Activated CD8-positive, alpha-beta T cell treated with anti-CD3 and anti-CD28 coated beads for 36 hours (primary cell): Measurements from ENCODE around the gene FAR1. TPM values are rescaled to one million over a fixed set of nuclear protein-coding genes. Genes with fewer than 3 reads are reported as not detected.

Source experiments
- ATAC-seq: fragments of 200-7000 bp; cut with Tn5 transposase; one replicate; pipeline ENCODE4 v1.10.0; 2021; ENCODE audit warnings: mild to moderate bottlenecking, moderate library complexity
- CTCF ChIA-PET: fragments of 350-600 bp; sonication (Branson Sonifier 250); formaldehyde crosslinking; loops from one replicate; lab custom pipeline; 2021; ENCODE audit warnings: antibody characterized with exemption; lab: Charles Lee
- POLR2A ChIA-PET: fragments of 350-600 bp; sonication (Branson Sonifier 250); formaldehyde crosslinking; loops from one replicate; lab custom pipeline; 2021; ENCODE audit warnings: antibody characterized with exemption; lab: Charles Lee
- DNase-seq: peaks from one replicate; pipeline ENCODE4 v3.0.0-alpha.2; 2020
- H3K27ac Mint-ChIP-seq: one replicate; pipeline ENCODE4 v1.8.0; 2021; ENCODE audit warnings: mild to moderate bottlenecking, mixed read lengths
- H3K27me3 Mint-ChIP-seq: one replicate; pipeline ENCODE4 v1.8.0; 2021; ENCODE audit warnings: mixed read lengths
- H3K36me3 Mint-ChIP-seq: one replicate; pipeline ENCODE4 v1.8.0; 2021; ENCODE audit warnings: low read depth, mixed read lengths
- H3K4me1 Mint-ChIP-seq: one replicate; pipeline ENCODE4 v1.8.0; 2021; ENCODE audit warnings: low read depth, mixed read lengths
- H3K4me3 Mint-ChIP-seq: one replicate; pipeline ENCODE4 v1.8.0; 2021; ENCODE audit warnings: mild to moderate bottlenecking, moderate library complexity, mixed read lengths
- H3K9me3 Mint-ChIP-seq: one replicate; pipeline ENCODE4 v1.8.0; 2021; ENCODE audit warnings: mixed read lengths
- intact Hi-C: fragments of 100-400 bp; cut with micrococcal nuclease; formaldehyde crosslinking; loops from one replicate; pipeline ENCODE4 v1.10.0; 2022
- total RNA-seq, 2 experiments: library from RNA; stranded (reverse); gene quantifications; one replicate each; pipeline ENCODE4 v1.2.3, GENCODE V29; 2021
- TF ChIP-seq, protein P1 (sequence below): fragments of 200-600 bp; IDR thresholded peaks from one replicate; pipeline ENCODE4 v1.8.0; 2022; ENCODE audit warnings: antibody characterized with exemption, mild to moderate bottlenecking

The FAR1 gene
- total RNA-seq, 2 experiments from 2014 or later = 44.0 to 44.7 TPM

DNA sequence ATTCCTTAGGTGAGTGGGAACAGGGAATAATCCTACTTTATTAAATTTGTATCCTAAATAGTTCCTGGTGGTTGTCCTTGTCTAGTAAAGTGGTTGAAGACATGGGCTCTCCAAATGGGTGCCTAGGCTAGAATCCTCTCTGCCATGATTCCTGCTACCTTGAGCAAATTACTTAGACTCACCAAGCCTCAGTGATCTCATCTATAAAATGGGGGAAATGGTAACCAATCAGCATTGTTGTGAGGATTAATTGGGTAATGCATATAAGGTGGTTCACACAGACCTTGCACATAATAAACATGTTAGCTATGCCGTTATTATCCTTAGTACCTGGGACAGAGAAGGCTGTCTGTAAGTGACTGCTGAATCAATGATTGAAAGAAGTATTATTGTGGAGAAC, 109.9 kb downstream of the FAR1 start:
- Mint-ChIP-seq H3K36me3 (no peaks in the 10 kb centered on the region), H3K27me3 (peaks cover 4% of the 10 kb centered on the region), H3K27ac (no peak overlapping the region), H3K9me3 (no peaks in the 10 kb centered on the region), H3K4me3 (no peak overlapping the region), H3K4me1 (no peaks in the 10 kb centered on the region)
- ATAC-seq = no peak
- TF ChIP-seq, protein P1, sequence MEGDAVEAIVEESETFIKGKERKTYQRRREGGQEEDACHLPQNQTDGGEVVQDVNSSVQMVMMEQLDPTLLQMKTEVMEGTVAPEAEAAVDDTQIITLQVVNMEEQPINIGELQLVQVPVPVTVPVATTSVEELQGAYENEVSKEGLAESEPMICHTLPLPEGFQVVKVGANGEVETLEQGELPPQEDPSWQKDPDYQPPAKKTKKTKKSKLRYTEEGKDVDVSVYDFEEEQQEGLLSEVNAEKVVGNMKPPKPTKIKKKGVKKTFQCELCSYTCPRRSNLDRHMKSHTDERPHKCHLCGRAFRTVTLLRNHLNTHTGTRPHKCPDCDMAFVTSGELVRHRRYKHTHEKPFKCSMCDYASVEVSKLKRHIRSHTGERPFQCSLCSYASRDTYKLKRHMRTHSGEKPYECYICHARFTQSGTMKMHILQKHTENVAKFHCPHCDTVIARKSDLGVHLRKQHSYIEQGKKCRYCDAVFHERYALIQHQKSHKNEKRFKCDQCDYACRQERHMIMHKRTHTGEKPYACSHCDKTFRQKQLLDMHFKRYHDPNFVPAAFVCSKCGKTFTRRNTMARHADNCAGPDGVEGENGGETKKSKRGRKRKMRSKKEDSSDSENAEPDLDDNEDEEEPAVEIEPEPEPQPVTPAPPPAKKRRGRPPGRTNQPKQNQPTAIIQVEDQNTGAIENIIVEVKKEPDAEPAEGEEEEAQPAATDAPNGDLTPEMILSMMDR = no peak
- intact Hi-C loops = loop anchor here (5.0 to 10.0 kb wide), 2 partner anchors 366 to 469 kb away; no protein-coding TSS in a partner anchor
- DNase-seq = no peak
- ChIA-PET CTCF (no interaction called here), POLR2A (interaction anchor here (1.3 kb wide), 1 partner anchor 170 kb away, joined by 3 read pairs; no protein-coding TSS in a partner anchor)

DNA sequence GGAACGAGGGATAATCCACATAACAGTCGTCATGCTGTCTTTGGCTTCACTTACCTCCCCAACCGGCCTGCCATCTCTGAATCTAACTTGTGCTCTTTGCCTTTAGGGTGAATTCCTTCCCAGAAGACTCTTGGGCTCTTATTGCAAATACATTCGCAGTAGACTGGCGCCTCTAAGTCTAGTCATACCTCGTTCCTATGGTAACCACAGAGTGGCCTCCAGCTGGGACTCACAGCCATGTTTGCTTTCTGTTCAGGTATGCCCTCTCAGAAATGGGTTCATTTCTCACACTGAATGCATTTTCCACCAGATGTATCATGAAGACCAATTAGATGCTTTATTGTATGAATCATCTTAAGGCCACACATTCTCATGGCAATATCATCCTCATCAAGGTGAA, 112.7 kb downstream of the FAR1 start:
- Mint-ChIP-seq H3K27ac (no peak overlapping the region), H3K27me3 (peaks cover 2% of the 10 kb centered on the region), H3K4me1 (no peaks in the 10 kb centered on the region), H3K9me3 (no peaks in the 10 kb centered on the region), H3K4me3 (no peak overlapping the region), H3K36me3 (no peaks in the 10 kb centered on the region)
- intact Hi-C loops = no loop called here
- no peak for DNase-seq
- no peak for ATAC-seq
- ChIA-PET POLR2A (no interaction called here), CTCF (interaction anchor here (1.9 kb wide), 1 partner anchor 8 kb away, joined by 7 read pairs; no protein-coding TSS in a partner anchor)
- TF ChIP-seq, protein P1 = no peak

Other genes starting within 250 kb of the FAR1 start
- gene BTBD10, start 205.4 kb upstream of the FAR1 start, total RNA-seq = 10 to 100 TPM; 17.5 to 20.5 TPM
- gene PTH, start 172.7 kb upstream of the FAR1 start, total RNA-seq = not detected